Measurements from ENCODE around the gene REG4. TPM values are rescaled to one million over a fixed set of nuclear protein-coding genes. Genes with fewer than 3 reads are reported as not detected.

Gene REG4
- total and polyA plus RNA-seq, 2 of the 13 experiments (the other 11 are each of a cell fraction or from before 2014, with no cell fraction given) = not detected

DNA sequence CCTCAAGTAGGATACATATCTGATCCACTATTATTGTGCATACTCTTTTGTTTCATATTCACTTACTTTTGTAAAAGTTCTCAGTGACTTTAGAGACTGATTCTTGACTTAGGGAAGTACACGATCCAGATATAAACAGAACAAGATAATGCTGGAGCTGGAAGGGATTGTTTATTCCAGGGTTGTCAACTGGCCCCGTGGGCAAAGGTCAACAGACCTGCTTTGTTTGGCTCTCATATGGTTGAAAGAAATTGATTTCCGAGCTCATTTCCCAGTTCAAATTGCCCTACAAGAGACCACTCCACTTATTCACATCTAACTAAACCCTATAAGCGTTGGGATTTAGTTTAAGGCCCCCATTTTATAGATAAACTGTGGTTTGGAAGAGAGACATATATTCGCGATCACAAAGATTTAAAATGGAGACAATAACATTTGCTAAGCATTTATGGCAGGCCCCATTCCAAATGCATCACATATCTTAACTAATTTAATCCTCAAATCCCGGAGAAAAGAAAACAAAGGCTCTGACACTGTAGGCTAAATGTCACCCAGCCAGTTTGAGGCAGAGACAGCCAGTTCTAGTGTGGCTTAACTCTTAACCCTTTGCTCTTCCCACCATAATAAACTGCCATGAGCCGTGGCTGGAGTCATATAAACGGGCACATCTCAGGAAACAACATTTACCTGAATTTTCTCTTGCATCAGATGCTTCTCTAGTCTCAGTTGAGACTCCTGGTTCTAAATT is 20.6 kb downstream of the REG4 start (continued):
- TF ChIP-seq PRMT3 (CRISPR knock-in tag; IDR thresholded peaks at IDR 0.05; ENCODE audit: borderline replicate concordance, low read depth) (no peak), HNRNPUL1 (IDR thresholded peaks at IDR 0.05; ENCODE audit: low read depth, low read length) (no peak), NFKB2 (CRISPR knock-in tag; IDR thresholded peaks at IDR 0.05; ENCODE audit: borderline replicate concordance) (no peak), ZFP91 (CRISPR knock-in tag; IDR thresholded peaks at IDR 0.05; ENCODE audit: borderline replicate concordance) (no peak), ZNF556 (CRISPR knock-in tag; IDR thresholded peaks at IDR 0.05; ENCODE audit: borderline replicate concordance) (no peak), GATAD2A (CRISPR knock-in tag; IDR thresholded peaks at IDR 0.05) (peak; percentile 53; the same call in 1 of the 2 replicates), HDAC2 (CRISPR knock-in tag; IDR thresholded peaks at IDR 0.05) (no peak), FOXO1 (CRISPR knock-in tag; IDR thresholded peaks at IDR 0.05) (peak; percentile 44; the same call in 1 of the 2 replicates), NFE2L1 (CRISPR knock-in tag; IDR thresholded peaks at IDR 0.05; ENCODE audit: borderline replicate concordance) (no peak), SOX13 (IDR thresholded peaks at IDR 0.05) (no peak), SOX13 (CRISPR knock-in tag; conservative IDR thresholded peaks at IDR 0.05 in 1 of 2, IDR thresholded peaks at IDR 0.05 in 1 of 2) (peak in 1 of 2 experiments; percentile 66; a peak in 2 of 4 replicates), TEAD3 (CRISPR knock-in tag; optimal IDR thresholded peaks at IDR 0.05; ENCODE audit: borderline replicate concordance) (no peak), HCFC1 (IDR thresholded peaks at IDR 0.05; ENCODE audit: low read depth, low read length) (no peak), ZNF614 (CRISPR knock-in tag; IDR thresholded peaks at IDR 0.05; ENCODE audit: borderline replicate concordance) (no peak), ZNF562 (CRISPR knock-in tag; IDR thresholded peaks at IDR 0.05; ENCODE audit: borderline replicate concordance) (no peak), BRCA1 (CRISPR knock-in tag; IDR thresholded peaks at IDR 0.05) (no peak), ZNF530 (CRISPR knock-in tag; IDR thresholded peaks at IDR 0.05; ENCODE audit: low read depth) (no peak), ZNF354B (CRISPR knock-in tag; IDR thresholded peaks at IDR 0.05) (no peak), HNF4A (CRISPR knock-in tag; IDR thresholded peaks at IDR 0.05) (peak; percentile 66), SIX1 (CRISPR knock-in tag; IDR thresholded peaks at IDR 0.05; ENCODE audit: borderline replicate concordance) (no peak), ZNF766 (CRISPR knock-in tag; IDR thresholded peaks at IDR 0.05; ENCODE audit: borderline replicate concordance) (no peak)
- TF ChIP-seq, protein P1, sequence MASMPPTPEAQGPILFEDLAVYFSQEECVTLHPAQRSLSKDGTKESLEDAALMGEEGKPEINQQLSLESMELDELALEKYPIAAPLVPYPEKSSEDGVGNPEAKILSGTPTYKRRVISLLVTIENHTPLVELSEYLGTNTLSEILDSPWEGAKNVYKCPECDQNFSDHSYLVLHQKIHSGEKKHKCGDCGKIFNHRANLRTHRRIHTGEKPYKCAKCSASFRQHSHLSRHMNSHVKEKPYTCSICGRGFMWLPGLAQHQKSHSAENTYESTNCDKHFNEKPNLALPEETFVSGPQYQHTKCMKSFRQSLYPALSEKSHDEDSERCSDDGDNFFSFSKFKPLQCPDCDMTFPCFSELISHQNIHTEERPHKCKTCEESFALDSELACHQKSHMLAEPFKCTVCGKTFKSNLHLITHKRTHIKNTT (CRISPR knock-in tag; IDR thresholded peaks at IDR 0.05) = no peak
- TF ChIP-seq, protein P2, sequence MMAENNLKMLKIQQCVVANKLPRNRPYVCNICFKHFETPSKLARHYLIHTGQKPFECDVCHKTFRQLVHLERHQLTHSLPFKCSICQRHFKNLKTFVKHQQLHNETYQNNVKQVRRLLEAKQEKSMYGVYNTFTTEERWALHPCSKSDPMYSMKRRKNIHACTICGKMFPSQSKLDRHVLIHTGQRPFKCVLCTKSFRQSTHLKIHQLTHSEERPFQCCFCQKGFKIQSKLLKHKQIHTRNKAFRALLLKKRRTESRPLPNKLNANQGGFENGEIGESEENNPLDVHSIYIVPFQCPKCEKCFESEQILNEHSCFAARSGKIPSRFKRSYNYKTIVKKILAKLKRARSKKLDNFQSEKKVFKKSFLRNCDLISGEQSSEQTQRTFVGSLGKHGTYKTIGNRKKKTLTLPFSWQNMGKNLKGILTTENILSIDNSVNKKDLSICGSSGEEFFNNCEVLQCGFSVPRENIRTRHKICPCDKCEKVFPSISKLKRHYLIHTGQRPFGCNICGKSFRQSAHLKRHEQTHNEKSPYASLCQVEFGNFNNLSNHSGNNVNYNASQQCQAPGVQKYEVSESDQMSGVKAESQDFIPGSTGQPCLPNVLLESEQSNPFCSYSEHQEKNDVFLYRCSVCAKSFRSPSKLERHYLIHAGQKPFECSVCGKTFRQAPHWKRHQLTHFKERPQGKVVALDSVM (CRISPR knock-in tag; IDR thresholded peaks at IDR 0.05) = no peak
- TF ChIP-seq, protein P3, sequence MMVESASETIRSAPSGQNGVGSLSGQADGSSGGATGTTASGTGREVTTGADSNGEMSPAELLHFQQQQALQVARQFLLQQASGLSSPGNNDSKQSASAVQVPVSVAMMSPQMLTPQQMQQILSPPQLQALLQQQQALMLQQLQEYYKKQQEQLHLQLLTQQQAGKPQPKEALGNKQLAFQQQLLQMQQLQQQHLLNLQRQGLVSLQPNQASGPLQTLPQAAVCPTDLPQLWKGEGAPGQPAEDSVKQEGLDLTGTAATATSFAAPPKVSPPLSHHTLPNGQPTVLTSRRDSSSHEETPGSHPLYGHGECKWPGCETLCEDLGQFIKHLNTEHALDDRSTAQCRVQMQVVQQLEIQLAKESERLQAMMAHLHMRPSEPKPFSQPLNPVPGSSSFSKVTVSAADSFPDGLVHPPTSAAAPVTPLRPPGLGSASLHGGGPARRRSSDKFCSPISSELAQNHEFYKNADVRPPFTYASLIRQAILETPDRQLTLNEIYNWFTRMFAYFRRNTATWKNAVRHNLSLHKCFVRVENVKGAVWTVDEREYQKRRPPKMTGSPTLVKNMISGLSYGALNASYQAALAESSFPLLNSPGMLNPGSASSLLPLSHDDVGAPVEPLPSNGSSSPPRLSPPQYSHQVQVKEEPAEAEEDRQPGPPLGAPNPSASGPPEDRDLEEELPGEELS (CRISPR knock-in tag; IDR thresholded peaks at IDR 0.05) = peak; percentile 58; the same call in 1 of the 2 replicates

Measured in HepG2 (cell line).